K562 (cell line): ENCODE results near the gene PRKACB. TPM values are rescaled to one million over a fixed set of nuclear protein-coding genes. Genes with fewer than 3 reads are reported as not detected.

Experiments used
- ARID1B ChIP-seq: fragments of 450-650 bp; IDR thresholded peaks from 2 replicates; pipeline ENCODE4 v1.6.1; 2016; ENCODE audit warnings: antibody characterized with exemption, mild to moderate bottlenecking, inconsistent platforms
- BRD4 ChIP-seq: fragments of 200-600 bp; sonication (generic); IDR thresholded peaks from 2 replicates; pipeline ENCODE4 v1.6.1; 2017; ENCODE audit warnings: inconsistent platforms
- CHD1 ChIP-seq: fragments of 200-600 bp; sonication (generic); IDR thresholded peaks from one replicate; pipeline ENCODE4 v1.6.1; 2012; ENCODE audit warnings: mild to moderate bottlenecking, moderate library complexity, low read length, inconsistent platforms
- ELF4 ChIP-seq: fragments of 450-650 bp; formaldehyde crosslinking; IDR thresholded peaks from 2 replicates; pipeline ENCODE4 v1.4.0; 2022; ENCODE audit warnings: missing genetic modification characterization
- GTF2E2 ChIP-seq: fragments of 200-800 bp; sonication (Bioruptor generic); IDR thresholded peaks from 2 replicates; pipeline ENCODE4 v1.6.1; 2016; ENCODE audit warnings: missing genetic modification characterization, missing compliant biosample characterization
- HBP1 ChIP-seq: fragments of 450-650 bp; formaldehyde crosslinking; IDR thresholded peaks from 2 replicates; pipeline ENCODE4 v1.4.0; 2022; ENCODE audit warnings: missing genetic modification characterization
- JUND ChIP-seq, 2 experiments: IDR thresholded peaks; 2 replicates in 1 of 2; 3 replicates in 1 of 2; pipeline ENCODE4 v1.6.1; 2011; ENCODE audit warnings: borderline replicate concordance in 2 of 2, low read depth in 2 of 2, low read length in 2 of 2, improper control_type of control experiment in 1 of 2, missing biosample characterization in 1 of 2, missing genetic modification characterization in 1 of 2, missing genetic modification reagents in 1 of 2
- MGA ChIP-seq: fragments of 450-650 bp; IDR thresholded peaks from 2 replicates; pipeline ENCODE4 v1.6.1; 2016; ENCODE audit warnings: mild to moderate bottlenecking, moderate library complexity
- PHB ChIP-seq: fragments of 250-450 bp; sonication (Bioruptor Pico); IDR thresholded peaks from 2 replicates; pipeline ENCODE4 v1.5.0; 2021
- RBBP5 ChIP-seq: fragments of 200-600 bp; sonication (generic); IDR thresholded peaks from 2 replicates; pipeline ENCODE4 v1.6.1; 2012; ENCODE audit warnings: borderline replicate concordance, mild to moderate bottlenecking, low read length, control low read depth, inconsistent platforms; ENCODE audit not compliant: insufficient read depth, poor library complexity, severe bottlenecking
- SPI1 ChIP-seq: IDR thresholded peaks from 2 replicates; pipeline ENCODE4 v1.6.1; 2011; ENCODE audit warnings: low read depth, low read length, control low read depth, borderline replicate concordance
- TBP ChIP-seq: optimal IDR thresholded peaks from 2 replicates; pipeline ENCODE3; 2011; ENCODE audit warnings: low read depth, low read length, improper control_type of control experiment
- TFAM ChIP-seq: fragments of 250-450 bp; sonication (Bioruptor Pico); conservative IDR thresholded peaks from 2 replicates; pipeline ENCODE4 v1.5.0; 2021; ENCODE audit warnings: mild to moderate bottlenecking, moderate library complexity
- ZNF24 ChIP-seq: fragments of 450-650 bp; IDR thresholded peaks from 2 replicates; pipeline ENCODE4 v1.6.1; 2016
- ZNF766 ChIP-seq: fragments of 200-800 bp; sonication (Bioruptor generic); conservative IDR thresholded peaks from 2 replicates; pipeline ENCODE4 v1.6.1; 2016; ENCODE audit warnings: missing genetic modification characterization, missing compliant biosample characterization
- ZNF830 ChIP-seq: fragments of 250-450 bp; sonication (Bioruptor Pico); IDR thresholded peaks from 2 replicates; pipeline ENCODE4 v1.5.0; 2021; ENCODE audit warnings: mild to moderate bottlenecking
- polyA plus RNA-seq, 8 experiments: library from polyadenylated mRNA; depleted of rRNA in 4 of 8; stranded (reverse) in 5 of 8; unstranded in 3 of 8; fragments of >200 nt; fragmentation: Nextera tagmentation in 2 of 8; fragmentation: Illumina TruSeq in 1 of 8; extraction: Ambion mirVana in 2 of 8; extraction: Trizol in 1 of 8; gene quantifications; 2 replicates each; pipeline versions ENCODE4 v1.2.1 to v1.2.3, GENCODE V29; 2011 to 2014; ENCODE audit warnings: inconsistent platforms in 1 of 8, missing spikeins in 1 of 8
- total RNA-seq, 7 experiments: library from RNA; depleted of rRNA in 6 of 7; stranded (reverse); fragments of >200 nt in 6 of 7; fragmentation: Illumina TruSeq in 2 of 7; extraction: Trizol in 2 of 7; gene quantifications; 2 replicates each; pipeline versions ENCODE4 v1.2.1 to v1.2.3, GENCODE V29; 2011 to 2021; ENCODE audit warnings: low replicate concordance in 1 of 7

PRKACB gene
- total and polyA plus RNA-seq, 9 of the 15 experiments (the other 6 are each of a cell fraction or from before 2014, with no cell fraction given), result 1.1 to 5.2 (median 2.8) TPM

DNA sequence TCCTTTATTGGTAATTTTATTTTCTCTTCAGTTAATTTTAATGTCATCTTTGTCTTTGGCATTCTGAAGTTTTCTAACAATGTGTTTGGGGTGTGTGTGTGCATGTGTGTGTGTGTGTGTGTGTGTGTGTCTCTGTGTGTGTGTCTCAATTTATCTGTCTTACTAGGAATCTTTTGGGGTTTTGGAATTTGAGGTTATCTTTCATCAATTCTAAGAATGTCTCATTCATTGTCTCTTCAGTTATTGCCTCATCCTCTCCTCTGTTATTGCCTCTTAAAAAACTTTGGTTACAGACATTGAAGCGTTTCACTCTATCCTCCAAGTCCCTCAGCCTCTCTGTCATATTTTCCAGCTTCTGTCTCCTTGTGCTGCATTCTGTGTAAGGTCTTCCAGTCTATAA is 139.3 kb downstream of the PRKACB start (continued):
- TF ChIP-seq JUND (IDR thresholded peaks at IDR 0.05; ENCODE audit: borderline replicate concordance, low read depth, low read length) (0 out of 2 replicates have a peak, but pooled peaks have one; percentile 9), JUND (tag; IDR thresholded peaks at IDR 0.05; ENCODE audit: borderline replicate concordance, low read depth, low read length) (no peak; the same call in 2 of the 3 replicates), HBP1 (CRISPR knock-in tag) (no peak), TFAM (CRISPR knock-in tag) (no peak), ELF4 (CRISPR knock-in tag) (no peak), ZNF766 (CRISPR knock-in tag) (no peak), BRD4 (no peak), RBBP5 (no peak), TBP (no peak), ZNF830 (CRISPR knock-in tag) (no peak), MGA (no peak), PHB (CRISPR knock-in tag) (no peak), CHD1 (no peak), ARID1B (peak; percentile 54; the same call in 1 of the 2 replicates), GTF2E2 (no peak), ZNF24 (no peak), SPI1 (no peak)
